ENCODE results near the gene TLL2. TPM values are rescaled to one million over a fixed set of nuclear protein-coding genes. Genes with fewer than 3 reads are reported as not detected.

Gene TLL2
- total RNA-seq, 1 donor from 2014 or later = not detected

DNA sequence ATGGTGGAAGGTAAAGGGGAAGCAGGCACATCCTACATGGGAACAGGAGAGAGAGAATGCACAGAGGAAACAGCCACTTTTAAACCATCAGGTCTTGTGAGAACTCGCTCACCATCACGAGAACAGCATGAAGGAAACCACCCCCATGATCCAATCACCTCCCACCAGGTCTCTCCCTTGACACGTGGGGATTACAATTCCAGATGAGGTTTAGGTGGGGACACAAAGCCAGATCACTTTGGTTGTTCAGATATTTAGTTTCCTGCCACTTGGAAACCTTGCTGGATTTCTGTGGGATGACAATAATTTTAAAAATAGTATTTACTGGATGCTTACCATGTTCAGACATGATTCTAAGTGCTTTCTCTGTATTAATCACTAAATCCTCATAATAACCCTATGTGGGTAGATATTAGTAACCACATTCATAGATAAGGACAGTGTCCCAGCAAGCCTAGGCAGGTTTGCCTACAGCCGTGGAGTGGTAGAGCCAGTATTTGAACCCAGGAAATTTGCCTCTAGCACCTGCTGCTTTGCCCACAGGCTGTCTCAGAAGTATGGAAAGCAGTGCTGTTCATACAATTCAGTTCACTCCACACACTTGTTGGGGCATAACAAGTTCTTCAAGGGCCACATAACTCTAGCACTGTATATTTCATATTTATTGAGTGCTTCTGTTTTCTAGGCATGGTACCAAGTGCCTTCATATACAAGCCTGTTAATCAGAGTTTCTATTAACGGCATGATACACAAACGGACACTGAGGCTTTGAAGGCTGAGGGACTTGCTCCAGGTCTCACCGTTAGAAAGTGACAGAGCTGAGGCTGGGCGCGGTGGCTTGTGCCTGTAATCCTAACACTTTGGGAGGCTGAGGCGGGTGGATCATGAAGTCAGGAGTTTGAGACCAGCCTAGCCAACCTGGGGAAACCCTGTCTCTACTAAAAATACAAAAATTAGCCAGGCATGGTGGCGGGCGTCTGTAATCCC is 8.3 kb downstream of the TLL2 start:
- Histone ChIP-seq H3K4me1 (no peaks in the 10 kb centered on the region), H3K36me3 (no peaks in the 10 kb centered on the region), H3K4me3 (no peak overlapping the region), H3K27me3 (peaks cover 7% of the 10 kb centered on the region), H3K9me3 (no peaks in the 10 kb centered on the region), H3K27ac (no peak overlapping the region)
- no peak for DNase-seq
- intact Hi-C loops (cut with DNase I) = no loop called here
- no peak for ATAC-seq
- TF ChIP-seq, protein P1, sequence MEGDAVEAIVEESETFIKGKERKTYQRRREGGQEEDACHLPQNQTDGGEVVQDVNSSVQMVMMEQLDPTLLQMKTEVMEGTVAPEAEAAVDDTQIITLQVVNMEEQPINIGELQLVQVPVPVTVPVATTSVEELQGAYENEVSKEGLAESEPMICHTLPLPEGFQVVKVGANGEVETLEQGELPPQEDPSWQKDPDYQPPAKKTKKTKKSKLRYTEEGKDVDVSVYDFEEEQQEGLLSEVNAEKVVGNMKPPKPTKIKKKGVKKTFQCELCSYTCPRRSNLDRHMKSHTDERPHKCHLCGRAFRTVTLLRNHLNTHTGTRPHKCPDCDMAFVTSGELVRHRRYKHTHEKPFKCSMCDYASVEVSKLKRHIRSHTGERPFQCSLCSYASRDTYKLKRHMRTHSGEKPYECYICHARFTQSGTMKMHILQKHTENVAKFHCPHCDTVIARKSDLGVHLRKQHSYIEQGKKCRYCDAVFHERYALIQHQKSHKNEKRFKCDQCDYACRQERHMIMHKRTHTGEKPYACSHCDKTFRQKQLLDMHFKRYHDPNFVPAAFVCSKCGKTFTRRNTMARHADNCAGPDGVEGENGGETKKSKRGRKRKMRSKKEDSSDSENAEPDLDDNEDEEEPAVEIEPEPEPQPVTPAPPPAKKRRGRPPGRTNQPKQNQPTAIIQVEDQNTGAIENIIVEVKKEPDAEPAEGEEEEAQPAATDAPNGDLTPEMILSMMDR (IDR thresholded peaks at IDR 0.05) = no peak

GRCh38 chr10:96502561-96503282 is 11.0 kb downstream of the TLL2 start:
- intact Hi-C loops (cut with DNase I) = no loop called here
- no peaks in the 10 kb centered on the region for H3K36me3 ChIP-seq
- H3K27me3 ChIP-seq = peaks cover 7% of the 10 kb centered on the region
- H3K4me1 ChIP-seq = no peaks in the 10 kb centered on the region
- no peak overlapping the region for H3K4me3 ChIP-seq
- no peak for ATAC-seq
- no peak for DNase-seq
- H3K9me3 ChIP-seq = no peaks in the 10 kb centered on the region
- TF ChIP-seq, protein P1 (IDR thresholded peaks at IDR 0.05) = no peak
- no peak overlapping the region for H3K27ac ChIP-seq

DNA sequence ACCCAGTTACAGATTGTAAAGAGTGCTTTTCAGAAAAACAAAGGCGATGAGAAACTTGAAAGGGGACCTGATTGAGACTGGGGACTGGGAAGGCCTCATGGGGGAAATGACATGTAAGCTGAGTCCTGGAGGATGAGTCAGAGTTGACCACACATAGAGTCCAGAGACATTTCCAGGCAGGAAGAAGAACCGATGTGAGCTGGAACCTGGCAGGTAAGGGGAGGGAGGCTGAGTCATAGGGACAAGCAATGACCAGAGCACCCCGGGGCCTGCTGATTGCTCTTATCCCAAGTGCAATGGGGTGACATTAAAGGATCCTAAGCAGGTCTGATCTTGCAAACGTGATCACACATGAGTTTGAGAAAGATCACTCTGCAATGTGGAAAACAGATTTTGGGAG is 11.7 kb downstream of the TLL2 start:
- Histone ChIP-seq H3K4me1 (no peaks in the 10 kb centered on the region), H3K9me3 (no peaks in the 10 kb centered on the region), H3K36me3 (no peaks in the 10 kb centered on the region), H3K4me3 (no peak overlapping the region), H3K27me3 (peaks cover 7% of the 10 kb centered on the region), H3K27ac (no peak overlapping the region)
- TF ChIP-seq, protein P1 (IDR thresholded peaks at IDR 0.05) = no peak
- DNase-seq = no peak
- no peak for ATAC-seq
- intact Hi-C loops (cut with DNase I) = no loop called here

- no peaks in the 10 kb centered on the region for H3K4me1 ChIP-seq
- H3K9me3 ChIP-seq = no peaks in the 10 kb centered on the region
- TF ChIP-seq, protein P1 (IDR thresholded peaks at IDR 0.05) = no peak
- H3K27ac ChIP-seq = no peak overlapping the region
- H3K36me3 ChIP-seq = no peaks in the 10 kb centered on the region
- no peak overlapping the region for H3K4me3 ChIP-seq
- peaks cover 7% of the 10 kb centered on the region for H3K27me3 ChIP-seq
- intact Hi-C loops (cut with DNase I) = no loop called here
- no peak for DNase-seq
- no peak for ATAC-seq
These were observed 13.2 kb downstream of the TLL2 start for GRCh38 chr10:96500519-96500918.

DNA sequence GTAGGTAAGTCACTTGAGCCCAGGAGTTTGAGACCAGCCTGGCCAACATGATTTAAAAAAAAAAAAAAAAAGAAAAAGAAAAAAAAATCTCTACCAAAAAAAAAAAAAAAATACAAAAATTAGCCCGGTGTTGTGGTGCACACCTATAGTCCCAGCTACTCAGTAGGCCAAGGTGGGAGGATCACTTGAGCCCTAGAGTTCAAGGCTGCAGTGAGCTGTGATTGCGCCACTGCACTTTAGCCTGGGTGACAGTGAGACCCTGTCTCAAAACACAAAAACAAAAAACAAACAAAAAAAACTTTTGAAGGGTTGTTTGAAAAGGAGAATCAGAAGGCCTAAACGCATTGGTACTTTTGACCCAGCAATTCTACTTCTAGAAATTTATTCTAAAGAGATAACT is 13.7 kb downstream of the TLL2 start:
- no peak overlapping the region for H3K27ac ChIP-seq
- H3K36me3 ChIP-seq = no peaks in the 10 kb centered on the region
- intact Hi-C loops (cut with DNase I) = no loop called here
- H3K27me3 ChIP-seq = peaks cover 7% of the 10 kb centered on the region
- H3K4me1 ChIP-seq = no peaks in the 10 kb centered on the region
- TF ChIP-seq, protein P1 (IDR thresholded peaks at IDR 0.05) = no peak
- DNase-seq (no peak), ATAC-seq (no peak)
- H3K4me3 ChIP-seq = no peak overlapping the region
- no peaks in the 10 kb centered on the region for H3K9me3 ChIP-seq
